ENCODE results near the gene ZNF511. TPM values are rescaled to one million over a fixed set of nuclear protein-coding genes. Genes with fewer than 3 reads are reported as not detected.

Gene ZNF511
- total RNA-seq, 4 donors from 2014 or later: 17.2 to 29.0 (median 25.3) TPM

- TF ChIP-seq, protein P1, sequence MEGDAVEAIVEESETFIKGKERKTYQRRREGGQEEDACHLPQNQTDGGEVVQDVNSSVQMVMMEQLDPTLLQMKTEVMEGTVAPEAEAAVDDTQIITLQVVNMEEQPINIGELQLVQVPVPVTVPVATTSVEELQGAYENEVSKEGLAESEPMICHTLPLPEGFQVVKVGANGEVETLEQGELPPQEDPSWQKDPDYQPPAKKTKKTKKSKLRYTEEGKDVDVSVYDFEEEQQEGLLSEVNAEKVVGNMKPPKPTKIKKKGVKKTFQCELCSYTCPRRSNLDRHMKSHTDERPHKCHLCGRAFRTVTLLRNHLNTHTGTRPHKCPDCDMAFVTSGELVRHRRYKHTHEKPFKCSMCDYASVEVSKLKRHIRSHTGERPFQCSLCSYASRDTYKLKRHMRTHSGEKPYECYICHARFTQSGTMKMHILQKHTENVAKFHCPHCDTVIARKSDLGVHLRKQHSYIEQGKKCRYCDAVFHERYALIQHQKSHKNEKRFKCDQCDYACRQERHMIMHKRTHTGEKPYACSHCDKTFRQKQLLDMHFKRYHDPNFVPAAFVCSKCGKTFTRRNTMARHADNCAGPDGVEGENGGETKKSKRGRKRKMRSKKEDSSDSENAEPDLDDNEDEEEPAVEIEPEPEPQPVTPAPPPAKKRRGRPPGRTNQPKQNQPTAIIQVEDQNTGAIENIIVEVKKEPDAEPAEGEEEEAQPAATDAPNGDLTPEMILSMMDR (IDR thresholded peaks at IDR 0.05; ENCODE audit: low read depth): no peak
These were observed 44.3 kb upstream of the ZNF511 start for GRCh38 chr10:133264461-133264860.

- TF ChIP-seq, protein P1 (IDR thresholded peaks at IDR 0.05; ENCODE audit: low read depth): no peak
These were observed 42.5 kb upstream of the ZNF511 start for GRCh38 chr10:133266056-133266795.

DNA sequence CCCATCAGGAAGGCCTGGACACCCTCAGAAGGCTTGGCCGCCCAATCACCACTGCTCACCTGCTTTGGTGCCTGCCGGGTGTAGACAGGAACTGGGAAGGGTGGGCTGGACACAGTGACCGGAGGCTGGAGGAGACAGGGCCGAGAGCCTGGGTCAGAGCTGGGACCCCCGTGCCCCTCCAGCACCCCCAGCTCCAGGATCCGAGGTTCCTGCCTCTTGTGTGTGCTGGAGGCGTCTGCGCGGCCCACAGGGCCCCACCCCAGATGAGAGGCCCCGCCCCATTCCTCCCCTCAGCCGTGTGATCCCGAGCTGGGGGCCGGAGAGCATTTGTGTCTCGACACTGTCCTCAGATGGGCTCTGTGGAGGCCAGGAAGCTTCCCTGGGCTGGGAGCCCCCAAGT is 41.4 kb upstream of the ZNF511 start:
- TF ChIP-seq, protein P1 (IDR thresholded peaks at IDR 0.05; ENCODE audit: low read depth): no peak

GRCh38 chr10:133267829-133268228 is 40.9 kb upstream of the ZNF511 start:
- TF ChIP-seq, protein P1 (IDR thresholded peaks at IDR 0.05; ENCODE audit: low read depth): no peak

- TF ChIP-seq, protein P1 (IDR thresholded peaks at IDR 0.05; ENCODE audit: low read depth): no peak
These were observed 40.2 kb upstream of the ZNF511 start for GRCh38 chr10:133268532-133268931.

DNA sequence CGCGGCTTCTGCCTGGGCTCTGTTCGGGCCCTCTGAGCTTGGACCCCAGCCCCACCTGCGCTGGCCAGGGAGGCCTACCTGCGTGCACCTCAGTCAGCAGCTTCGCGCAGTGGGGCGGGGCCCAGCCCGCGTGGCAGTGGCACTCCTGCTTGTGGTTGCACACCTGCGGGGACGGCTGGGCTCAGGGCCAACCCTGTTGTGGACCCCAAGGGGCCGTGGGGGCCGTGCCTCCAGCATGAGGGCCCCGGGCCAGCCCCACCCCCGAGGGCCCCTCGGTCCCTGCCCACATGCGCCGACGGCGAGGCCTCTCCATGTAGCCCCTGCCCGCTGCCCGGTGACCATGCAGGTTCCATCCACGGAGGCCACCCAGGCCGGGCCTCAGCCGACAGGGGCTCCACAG is 39.3 kb upstream of the ZNF511 start:
- TF ChIP-seq, protein P1 (IDR thresholded peaks at IDR 0.05; ENCODE audit: low read depth): no peak

DNA sequence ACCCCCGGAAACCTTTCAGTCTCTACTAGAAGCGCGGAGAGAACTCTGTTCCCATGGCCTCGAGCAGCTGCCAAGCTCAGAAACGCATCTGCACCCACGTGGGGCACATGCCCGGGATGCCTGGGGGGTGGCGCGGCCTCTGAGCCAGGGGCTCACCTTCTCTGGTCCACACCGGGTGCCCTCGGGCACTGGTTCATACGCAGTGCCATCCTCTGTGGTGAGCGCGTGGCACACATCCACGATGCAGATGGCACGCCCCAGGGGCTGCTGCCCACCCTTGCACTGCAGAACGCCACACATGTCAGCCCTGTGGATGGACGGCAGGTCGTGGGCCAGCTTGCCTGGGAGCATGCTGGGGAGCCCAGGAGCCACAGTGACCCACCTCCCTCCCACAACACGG is 38.5 kb upstream of the ZNF511 start:
- TF ChIP-seq, protein P1 (IDR thresholded peaks at IDR 0.05; ENCODE audit: low read depth): no peak

Data from subcutaneous adipose tissue (tissue), 4 donors.